GM19099 (cell line): ENCODE measurements around the gene NEGR1.

Source experiments
- POLR2A ChIP-seq: IDR thresholded peaks from 3 replicates; pipeline ENCODE4 v1.6.1; 2011; ENCODE audit warnings: low read depth; ENCODE audit not compliant: insufficient read length; ENCODE audit errors: extremely low read depth

Gene NEGR1

DNA sequence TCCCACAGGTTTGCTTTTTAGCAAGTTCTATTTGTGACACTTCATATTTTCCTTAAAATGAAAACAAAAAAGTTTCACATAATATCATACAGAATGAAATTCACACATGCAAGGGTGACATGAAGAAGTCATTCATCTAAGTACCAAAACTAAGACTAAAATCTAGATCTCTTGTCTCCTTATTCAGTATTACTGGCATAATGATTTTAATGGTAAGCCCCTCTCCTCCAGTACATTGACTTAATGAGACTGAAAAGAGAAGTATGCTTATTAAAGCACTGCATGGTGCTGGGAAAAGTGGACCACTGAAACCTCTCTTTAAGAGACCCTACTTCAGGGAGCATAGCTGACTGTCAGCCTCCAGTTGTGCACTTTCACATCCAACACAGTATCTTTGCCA is 99.5 kb downstream of the NEGR1 start:
- TF ChIP-seq POLR2A: no peak

DNA sequence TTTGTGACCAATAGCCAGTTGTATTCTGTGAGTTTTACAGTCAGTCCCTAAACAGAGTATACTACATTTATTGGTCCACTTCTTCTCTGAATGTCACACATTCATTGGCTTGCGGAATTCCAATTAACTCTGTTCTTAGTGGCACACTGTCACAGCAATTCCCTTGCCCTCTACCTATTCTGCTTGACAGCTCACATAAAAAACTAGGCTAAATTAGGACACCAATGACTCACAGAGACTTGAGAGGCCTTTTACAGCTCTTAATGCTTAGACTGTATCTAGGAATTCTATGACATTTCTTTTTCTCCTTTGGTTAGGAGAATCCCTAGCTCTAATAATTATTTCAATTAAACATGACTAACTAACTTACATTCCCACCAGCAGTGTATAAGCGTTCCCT is 104.1 kb downstream of the NEGR1 start:
- TF ChIP-seq POLR2A: no peak

DNA sequence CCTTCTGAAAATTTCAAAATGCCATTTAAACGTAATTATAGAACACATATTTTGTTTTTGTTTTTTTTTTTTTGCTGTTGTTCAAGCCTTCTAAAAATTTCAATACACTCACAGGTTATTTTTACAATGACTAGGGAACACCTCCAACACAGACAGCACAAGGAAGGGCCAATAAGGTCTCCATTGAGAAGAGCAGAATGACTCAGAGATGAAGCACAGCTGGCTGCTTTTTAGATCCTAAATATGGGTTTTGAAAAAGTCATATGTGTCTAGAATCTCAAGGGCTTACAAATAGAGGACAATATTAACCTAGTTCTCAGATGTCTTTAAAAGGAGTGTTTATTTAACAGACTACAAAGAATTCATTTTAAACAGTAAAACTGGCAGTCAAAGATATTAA is 104.6 kb downstream of the NEGR1 start:
- TF ChIP-seq POLR2A: no peak

DNA sequence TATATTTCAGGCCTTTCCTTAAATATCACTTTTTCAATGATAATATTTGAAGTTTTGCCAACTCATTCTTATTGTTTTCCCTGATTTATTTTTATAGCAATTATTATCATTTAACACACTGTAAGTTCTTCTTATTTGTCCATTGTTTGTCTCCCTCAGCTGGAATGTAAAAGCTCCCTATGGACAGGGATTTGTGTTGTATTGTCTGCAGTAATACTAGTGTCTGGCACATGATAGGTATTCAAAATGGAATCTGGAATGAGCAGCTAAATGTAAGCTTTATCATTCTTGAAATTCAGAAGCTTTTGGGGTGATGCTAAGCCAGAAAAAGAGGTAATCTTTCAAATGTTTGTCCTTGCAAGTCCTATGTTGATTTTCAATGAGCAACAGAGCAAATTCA is 112.1 kb downstream of the NEGR1 start:
- TF ChIP-seq POLR2A: no peak

DNA sequence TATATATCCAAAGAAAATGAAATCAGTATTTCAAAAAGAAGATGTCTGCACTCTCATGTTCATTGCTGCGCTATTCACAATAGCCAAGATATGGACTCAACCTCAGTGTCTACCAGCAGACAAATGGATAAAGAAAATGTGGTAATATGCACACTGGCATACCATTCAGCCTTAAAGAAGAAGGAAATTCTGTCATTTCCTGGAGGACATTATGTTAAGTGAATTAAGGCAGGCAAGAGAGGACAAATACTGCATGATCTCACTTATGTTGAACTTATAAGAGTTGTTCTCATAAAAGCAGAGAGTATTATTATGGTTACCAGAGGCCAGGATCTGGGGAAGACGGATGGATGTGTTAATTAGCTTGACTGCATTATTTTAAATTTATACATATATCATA is 115.9 kb downstream of the NEGR1 start:
- no peak for TF ChIP-seq POLR2A

DNA sequence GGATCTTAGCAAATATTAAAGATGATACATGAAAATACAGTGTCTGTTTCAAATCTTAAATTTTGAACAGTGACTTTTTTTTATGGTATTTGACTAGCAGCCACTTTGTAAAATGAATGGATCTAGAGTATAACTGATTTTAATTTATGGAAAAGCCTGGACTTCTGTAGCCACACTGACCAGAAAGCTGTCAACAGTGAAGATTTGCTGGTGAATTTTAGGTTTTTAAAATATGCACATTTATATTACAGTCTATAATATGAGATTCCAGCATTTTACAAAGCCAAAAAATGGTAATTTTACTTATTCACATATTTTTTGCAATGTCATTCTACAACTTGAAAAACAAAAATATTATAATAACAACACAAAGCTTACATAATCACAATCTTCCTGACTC is 131.8 kb downstream of the NEGR1 start:
- TF ChIP-seq POLR2A: no peak

DNA sequence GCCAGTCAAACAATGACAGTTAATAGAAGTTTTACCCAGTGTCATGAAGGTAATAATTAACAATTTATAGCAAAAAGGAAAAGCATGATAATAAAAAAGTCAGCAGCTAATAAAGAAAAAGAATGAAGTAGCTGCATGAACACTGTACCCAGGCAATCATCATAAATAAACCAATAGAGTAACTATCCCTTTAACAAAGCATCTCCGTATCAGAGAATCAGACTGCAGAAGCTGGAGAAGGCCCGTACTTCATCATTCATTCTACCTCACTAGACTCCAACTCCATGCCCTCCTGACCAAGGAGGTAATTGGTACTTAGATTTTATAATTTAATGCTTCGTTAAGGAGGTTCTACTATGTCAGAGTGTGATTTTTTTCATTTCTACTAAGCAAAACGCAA is 140.5 kb downstream of the NEGR1 start:
- TF ChIP-seq POLR2A: no peak

DNA sequence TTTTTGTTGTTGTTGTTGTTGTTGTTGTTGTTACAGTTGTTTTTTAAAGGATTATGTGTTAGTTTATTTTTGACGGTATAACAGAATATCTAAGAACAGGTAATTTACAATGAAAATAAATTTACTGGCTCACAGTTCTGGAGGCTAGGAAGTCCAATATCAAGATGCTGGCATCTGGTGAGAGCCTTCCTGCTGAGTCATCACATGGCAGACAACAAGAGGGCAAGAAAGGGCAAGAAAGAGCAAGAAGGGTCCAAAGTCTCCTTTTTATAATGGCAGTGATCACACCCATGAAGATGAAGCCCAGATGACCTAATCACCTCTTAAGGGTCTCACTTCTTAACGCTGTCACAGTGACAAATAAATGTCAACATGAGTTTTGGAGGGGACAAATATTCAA is 142.1 kb downstream of the NEGR1 start:
- no peak for TF ChIP-seq POLR2A

DNA sequence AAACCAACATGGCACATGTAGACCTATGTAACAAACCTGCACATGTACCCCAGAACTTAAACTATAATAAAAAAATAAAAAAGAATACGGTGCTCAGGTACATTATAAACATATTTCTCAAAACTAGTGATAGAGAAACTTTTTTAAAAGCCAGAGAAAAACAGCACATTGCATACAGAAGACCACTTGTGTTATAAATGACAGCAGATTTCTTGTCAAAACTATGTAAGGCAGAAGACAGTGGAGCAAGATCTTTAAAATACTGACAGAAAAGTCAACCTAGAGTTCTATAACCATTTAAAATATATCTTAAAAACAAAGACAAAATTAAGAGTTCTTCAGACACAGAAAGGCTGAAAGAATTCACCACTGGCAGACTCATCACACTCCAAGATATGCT is 144.7 kb downstream of the NEGR1 start:
- no peak for TF ChIP-seq POLR2A

DNA sequence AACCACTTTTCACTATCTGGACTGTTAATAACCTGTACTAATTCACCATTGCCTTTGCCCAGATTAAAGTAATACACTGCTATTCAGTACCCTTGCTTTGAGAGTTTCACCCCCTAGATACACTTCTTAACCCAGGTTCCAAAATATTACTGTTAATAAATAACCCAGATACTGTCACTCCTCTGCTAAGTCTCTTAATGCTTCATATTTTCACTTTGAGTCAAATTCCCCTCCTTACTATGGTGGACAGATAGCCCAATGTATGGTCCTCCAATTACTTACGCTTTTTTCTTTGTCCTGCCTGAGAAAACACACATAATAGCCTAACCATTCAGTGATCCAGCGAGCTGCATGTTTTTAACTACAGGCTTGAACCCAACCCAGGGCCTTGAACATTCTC is 152.5 kb downstream of the NEGR1 start:
- no peak for TF ChIP-seq POLR2A

DNA sequence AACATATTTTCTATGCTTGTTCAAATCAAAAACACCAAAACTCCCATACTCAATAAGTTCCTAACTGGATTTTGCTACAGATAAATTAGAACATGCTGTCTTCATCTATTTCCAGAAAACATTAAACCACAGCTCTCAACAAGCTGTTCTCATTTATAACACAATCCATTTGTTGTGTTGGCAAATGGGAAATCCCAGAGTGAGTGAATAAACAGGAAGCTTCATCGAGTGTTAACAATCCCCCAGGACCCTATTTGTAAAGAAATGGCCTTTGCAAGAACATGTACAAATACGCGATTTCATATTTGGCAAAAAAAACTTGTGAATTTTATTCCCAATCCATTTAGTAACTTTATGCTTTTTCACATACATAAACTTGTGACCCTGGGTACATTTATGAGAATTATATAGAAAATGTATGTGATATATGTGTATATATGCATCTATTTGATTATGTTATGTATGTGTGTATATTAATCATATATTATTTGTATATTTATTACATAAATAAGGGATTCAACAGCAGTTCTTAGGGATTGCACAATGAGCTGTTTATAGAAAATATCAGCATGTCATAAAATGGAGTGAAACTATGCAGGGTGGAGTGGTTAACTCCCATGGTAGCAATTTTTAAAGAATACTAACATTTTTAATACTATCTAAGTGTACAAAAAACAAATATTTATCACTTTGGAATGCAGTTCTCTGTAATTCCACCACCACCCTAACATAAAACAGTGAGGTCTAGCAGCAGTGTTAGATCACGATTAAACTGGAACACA is 160.0 kb downstream of the NEGR1 start:
- no peak for TF ChIP-seq POLR2A

DNA sequence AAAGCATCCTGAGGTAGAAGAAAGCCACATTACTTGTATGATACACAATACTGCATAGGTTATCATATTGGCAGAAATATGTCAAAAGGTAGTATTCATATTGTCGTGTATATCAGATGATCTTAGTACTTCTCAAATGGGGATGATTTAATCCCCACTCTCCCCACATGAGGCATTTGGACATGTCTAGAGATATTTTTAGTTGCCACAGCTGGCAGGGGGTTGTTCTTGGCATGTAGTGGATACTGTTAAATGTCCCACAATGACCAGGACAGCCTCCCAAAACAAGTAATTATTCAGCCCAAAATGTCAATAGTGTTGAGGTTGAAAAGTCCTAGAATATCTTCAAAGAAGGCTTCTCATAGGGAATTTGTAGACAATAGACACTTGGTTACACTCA is 162.8 kb downstream of the NEGR1 start:
- TF ChIP-seq POLR2A: no peak

DNA sequence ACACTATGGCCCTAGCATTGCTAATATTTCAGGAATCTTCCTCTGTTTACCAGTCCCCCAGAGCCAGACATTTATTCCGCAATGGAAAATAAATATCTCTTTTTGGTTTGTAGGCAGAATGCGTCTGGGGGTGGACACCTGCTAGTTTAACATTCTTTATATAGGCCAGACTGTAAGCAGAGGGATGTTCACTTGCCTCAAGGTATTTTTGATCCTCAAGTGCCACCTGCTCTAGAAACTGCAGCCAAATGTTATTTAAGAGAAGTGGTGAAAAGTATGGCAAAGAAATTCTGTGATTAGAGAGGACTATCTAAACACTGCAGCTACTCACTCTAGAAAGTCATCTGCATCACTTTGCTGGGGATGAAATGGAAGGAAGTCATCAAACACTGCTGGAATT is 164.7 kb downstream of the NEGR1 start:
- no peak for TF ChIP-seq POLR2A

DNA sequence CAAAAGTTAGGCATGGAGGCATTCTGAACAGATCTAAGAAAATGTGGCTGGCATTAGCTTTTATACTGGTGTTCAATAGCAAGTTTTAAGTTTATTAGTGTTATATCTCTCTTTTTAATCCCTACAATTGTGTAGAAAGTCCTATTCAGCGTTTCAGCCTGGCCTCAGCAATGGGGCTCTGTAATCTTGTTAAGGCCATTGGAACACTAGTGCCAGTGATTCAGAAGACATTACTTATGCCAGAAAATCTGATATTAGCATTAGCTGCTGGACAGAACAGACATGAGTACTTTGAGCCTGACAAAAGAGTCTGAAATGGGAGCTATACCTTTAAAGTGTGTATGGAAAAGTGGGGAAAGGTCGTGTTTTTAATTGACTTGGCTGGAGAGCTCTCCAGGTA is 167.0 kb downstream of the NEGR1 start:
- TF ChIP-seq POLR2A: no peak

DNA sequence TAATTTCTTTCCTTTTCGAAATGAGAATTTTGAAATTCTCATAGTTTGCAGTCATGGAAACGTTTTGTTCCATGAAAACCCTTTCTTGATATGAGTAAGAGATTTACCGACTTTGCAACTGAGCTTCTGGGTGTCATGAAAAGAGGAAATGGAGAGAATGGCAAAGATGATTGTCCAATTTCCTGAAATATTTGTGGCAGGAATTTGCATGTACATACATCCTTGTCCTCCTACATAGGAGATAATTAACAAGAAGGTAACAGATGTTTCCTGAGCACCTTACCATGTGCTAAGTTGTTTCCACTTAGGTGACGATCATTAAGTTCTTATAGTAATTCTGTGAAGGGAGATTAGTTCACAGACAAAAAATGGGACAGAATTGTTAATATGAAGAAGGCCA is 170.7 kb downstream of the NEGR1 start:
- no peak for TF ChIP-seq POLR2A

DNA sequence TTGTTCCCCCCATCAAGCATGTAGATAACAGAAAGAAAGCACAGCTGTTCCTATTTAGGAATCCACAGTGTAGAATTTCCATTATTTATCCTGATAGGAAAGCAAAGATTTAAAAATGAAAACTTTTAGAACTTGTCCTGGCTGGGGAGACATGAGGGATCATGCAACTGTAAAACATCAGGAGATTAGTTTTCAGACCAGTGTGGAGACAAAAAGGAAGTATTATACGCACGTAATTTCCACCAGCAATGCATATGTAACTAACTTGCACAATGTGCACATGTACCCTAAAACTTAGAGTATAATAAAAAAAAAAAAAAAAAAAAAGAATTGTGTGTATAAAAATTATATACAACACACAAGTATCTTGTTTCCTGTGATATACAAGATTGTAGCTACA is 172.4 kb downstream of the NEGR1 start:
- no peak for TF ChIP-seq POLR2A

DNA sequence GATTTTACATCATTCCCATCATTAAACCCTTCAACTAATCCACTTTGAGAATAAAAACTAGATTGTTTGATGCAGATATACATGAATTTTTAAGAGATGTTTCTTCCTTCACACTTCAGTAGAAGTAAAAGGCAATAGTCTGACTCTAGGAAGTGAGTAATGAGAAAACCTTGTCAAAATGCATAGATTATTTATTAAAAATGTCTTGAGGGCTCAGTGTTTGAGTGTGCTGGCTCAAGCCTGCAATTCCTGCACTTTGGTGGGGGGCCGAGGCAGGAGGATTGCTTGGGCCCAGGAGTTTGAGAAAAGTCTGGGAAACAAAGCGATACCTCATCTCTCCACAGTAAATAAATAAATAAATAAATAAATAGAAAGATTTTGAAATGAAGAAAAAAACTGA is 177.1 kb downstream of the NEGR1 start:
- no peak for TF ChIP-seq POLR2A
